ENCODE measurements around the gene AKT1. TPM values are rescaled to one million over a fixed set of nuclear protein-coding genes. Genes with fewer than 3 reads are reported as not detected.
A peak's percentile ranks its signal among the peaks of the same experiment; 100 is the strongest.

Gene AKT1
- polyA plus RNA-seq, 2 of the 4 experiments (the other 2 are of a cell fraction): 70.2 to 93.8 TPM

- TF ChIP-seq HMGXB4 (CRISPR knock-in tag; IDR thresholded peaks at IDR 0.05; ENCODE audit: borderline replicate concordance): no peak
Measured at GRCh38 chr14:104755621-104756020, 39.9 kb downstream of the AKT1 start (continued).

- H3K9me3 ChIP-seq: no peaks in the 10 kb centered on the region; the same call in 2 of the 3 replicates
- POLR2A ChIA-PET: no interaction called here
- FAIRE-seq: no peak
- CTCF ChIA-PET: interaction anchor here (0.6 to 5.1 kb wide), 7 partner anchors 12 to 785 kb away, joined by 3 to 41 read pairs (median 6); partner anchors contain the start of gene ADSS1
- WGBS (ENCODE audit: missing lambda C conversion rate): 63% methylated on average over 13 of the region's 13 CpGs
- TF ChIP-seq BCL3 (IDR thresholded peaks at IDR 0.05) (no peak), MYC (IDR thresholded peaks at IDR 0.05; ENCODE audit: borderline replicate concordance, low read length) (no peak), JUNB (IDR thresholded peaks at IDR 0.05) (no peak), RNF2 (IDR thresholded peaks at IDR 0.05; ENCODE audit: borderline replicate concordance, low read depth) (no peak), ATOH8 (CRISPR knock-in tag; IDR thresholded peaks at IDR 0.05; ENCODE audit: low read depth) (no peak), HDAC2 (IDR thresholded peaks at IDR 0.05) (no peak), ESRRA (IDR thresholded peaks at IDR 0.05; ENCODE audit: borderline replicate concordance, low read length) (no peak), MAX (IDR thresholded peaks at IDR 0.05) (no peak), HOXB13 (CRISPR knock-in tag; IDR thresholded peaks at IDR 0.05; ENCODE audit: low read depth) (no peak), ZC3H11A (IDR thresholded peaks at IDR 0.05) (no peak)
- H3K4me3 ChIP-seq: peak overlapping the region; percentile 100
- ATAC-seq: no peak
- no peak for DNase-seq (ENCODE audit: low read depth in 1 of 2, low spot score in 1 of 2)
- peaks cover 23% of the 10 kb centered on the region for H3K4me1 ChIP-seq
- H3K4me2 ChIP-seq: peak overlapping the region; percentile 95
- H3K27ac ChIP-seq: peak overlapping the region; percentile 93 to 96; a peak in 4 of 6 replicates
Measured at GRCh38 chr14:104754213-104754851, 41.2 kb downstream of the AKT1 start.

GRCh38 chr14:104753528-104754212 is 41.9 kb downstream of the AKT1 start:
- CTCF ChIA-PET: interaction anchor here (0.6 to 5.1 kb wide), 12 partner anchors 10 to 786 kb away, joined by 3 to 41 read pairs (median 6); partner anchors contain the start of gene ADSS1
- no peaks in the 10 kb centered on the region; the same call in 2 of the 3 replicates for H3K9me3 ChIP-seq
- 4% methylated on average over 10 of the region's 30 CpGs for WGBS (ENCODE audit: missing lambda C conversion rate)

More at GRCh38 chr14:104753528-104754212, 41.9 kb downstream of the AKT1 start:
- FAIRE-seq: no peak
- peak overlapping the region; percentile 93 to 96 for H3K27ac ChIP-seq
- H3K4me3 ChIP-seq: peak overlapping the region; percentile 100
- TF ChIP-seq PHF8 (IDR thresholded peaks at IDR 0.05; ENCODE audit: borderline replicate concordance, low read depth) (no peak), BHLHE40 (IDR thresholded peaks at IDR 0.05; ENCODE audit: low read depth, low read length) (no peak)
- H3K4me1 ChIP-seq: peaks cover 28% of the 10 kb centered on the region
- H3K4me2 ChIP-seq: peak overlapping the region; percentile 95
- no peak for DNase-seq (ENCODE audit: low read depth in 1 of 2, low spot score in 1 of 2)
- POLR2A ChIA-PET: interaction anchor here (0.9 to 1.4 kb wide), 3 partner anchors 66 to 267 kb away, joined by 3 to 7 read pairs (median 6); partner anchors contain the start of gene CDCA4
- ATAC-seq: peak in 1 of 2 experiments; percentile 6; a peak in 3 of 6 replicates
